AG04450 (cell line): ENCODE measurements around the gene TERF2IP. TPM values are rescaled to one million over a fixed set of nuclear protein-coding genes. Genes with fewer than 3 reads are reported as not detected.

ENCODE experiments used
- CTCF ChIA-PET: fragments of 300-600, 350-600 bp; formaldehyde crosslinking; extraction: SDS; loops from one replicate; lab custom pipeline; 2022; ENCODE audit warnings: antibody characterized with exemption, inconsistent platforms; lab: Charles Lee
- POLR2A ChIA-PET: fragments of 350-600 bp; formaldehyde crosslinking; extraction: SDS; loops from one replicate; lab custom pipeline; 2021; ENCODE audit warnings: antibody characterized with exemption, inconsistent platforms; lab: Yijun Ruan, JAX
- DNase-seq: peaks from one replicate; pipeline ENCODE4 v3.0.0-alpha.2; 2011; ENCODE audit warnings: low read depth, low spot score
- H3K27ac ChIP-seq: one replicate; pipeline ENCODE4 v1.5.1; 2012; ENCODE audit warnings: low read depth, low read length, control low read depth
- H3K27me3 ChIP-seq: one replicate; pipeline ENCODE4 v1.6.0; 2012; ENCODE audit warnings: low read length; ENCODE audit not compliant: control insufficient read depth, insufficient read depth
- H3K4me3 ChIP-seq: 2 replicates; pipeline ENCODE4 v1.5.1; 2011; ENCODE audit warnings: mild to moderate bottlenecking, low read depth, low read length, control low read depth
- H3K9me3 ChIP-seq: 2 replicates; pipeline ENCODE4 v1.5.1; 2012; ENCODE audit warnings: low read length; ENCODE audit not compliant: control insufficient read depth, insufficient read depth
- CTCF ChIP-seq: IDR thresholded peaks from 2 replicates; pipeline ENCODE4 v1.5.1; 2011; ENCODE audit warnings: low read depth, low read length, control low read depth, inconsistent platforms
- polyA plus RNA-seq: library from polyadenylated mRNA; depleted of rRNA; stranded (reverse); fragments of >200 nt; gene quantifications from 2 replicates; pipeline ENCODE4 v1.2.3, GENCODE V29; 2011

The TERF2IP gene
- polyA plus RNA-seq, 1 experiment: 59.5 TPM

- no peak for DNase-seq
- no peak overlapping the region for H3K27ac ChIP-seq
- H3K27me3 ChIP-seq: no peaks in the 10 kb centered on the region
- no peak for TF ChIP-seq CTCF
- CTCF ChIA-PET: interaction anchor here (0.5 to 4.0 kb wide), 10 partner anchors 10 to 837 kb away, joined by 3 to 34 read pairs (median 6); no protein-coding TSS in a partner anchor
- no peak overlapping the region for H3K4me3 ChIP-seq
- no peaks in the 10 kb centered on the region; the same call in 1 of the 2 replicates for H3K9me3 ChIP-seq
- POLR2A ChIA-PET: no interaction called here
These were observed 27.0 kb upstream of the TERF2IP start for GRCh38 chr16:75620326-75621169.

GRCh38 chr16:75621170-75621477 lies 26.4 kb upstream of the TERF2IP start:
- no peaks in the 10 kb centered on the region; the same call in 1 of the 2 replicates for H3K9me3 ChIP-seq
- DNase-seq: no peak
- no peaks in the 10 kb centered on the region for H3K27me3 ChIP-seq
- ChIA-PET POLR2A (no interaction called here), CTCF (interaction anchor here (0.6 to 4.0 kb wide), 21 partner anchors 9 to 425 kb away, joined by 3 to 34 read pairs (median 6); partner anchors contain the start of genes KARS1, TERF2IP and TMEM170A)
- H3K4me3 ChIP-seq: no peak overlapping the region
- H3K27ac ChIP-seq: no peak overlapping the region
- peak; percentile 75 for TF ChIP-seq CTCF

GRCh38 chr16:75622761-75623605 lies 24.6 kb upstream of the TERF2IP start, which contains the start of gene ADAT1:
TSS of gene ADAT1 (minus strand) at chr16:75623281. CDS start at chr16:75620799, 2,482 bp downstream.
- POLR2A ChIA-PET: interaction anchor here (0.5 to 1.4 kb wide), 9 partner anchors 23 to 956 kb away, joined by 3 to 7 read pairs (median 4); partner anchors contain the start of genes CFDP1, GABARAPL2, KARS1 and RFWD3
- TF ChIP-seq CTCF: no peak
- peak within 1 kb of the TSS; percentile 85 for H3K4me3 ChIP-seq
- CTCF ChIA-PET: interaction anchor here (0.8 to 4.0 kb wide), 9 partner anchors 17 to 424 kb away, joined by 4 to 34 read pairs (median 6); no protein-coding TSS in a partner anchor
- peak within 1 kb of the TSS; percentile 79 for H3K27ac ChIP-seq
- no peaks in the 10 kb centered on the region; the same call in 1 of the 2 replicates for H3K9me3 ChIP-seq
- DNase-seq: peak; percentile 94
- no peaks in the 10 kb centered on the region for H3K27me3 ChIP-seq

GRCh38 chr16:75624921-75625334 lies 22.6 kb upstream of the TERF2IP start:
- ChIA-PET POLR2A (no interaction called here), CTCF (no interaction called here)
- DNase-seq: no peak
- H3K9me3 ChIP-seq: no peaks in the 10 kb centered on the region; the same call in 1 of the 2 replicates
- no peak overlapping the region for H3K27ac ChIP-seq
- TF ChIP-seq CTCF: no peak
- no peaks in the 10 kb centered on the region for H3K27me3 ChIP-seq
- no peak overlapping the region for H3K4me3 ChIP-seq
